HL-60 (cell line): ENCODE measurements around the gene JMJD7.

Source experiments
- DNase-seq, 2 experiments: peaks; one replicate each; pipeline ENCODE4 v3.0.0-alpha.2; 2010 to 2020; ENCODE audit warnings: low read depth in 1 of 2, low spot score in 1 of 2
- H3K27ac ChIP-seq: fragments of 250-450 bp; sonication (Bioruptor Pico); replicated peaks from 2 replicates; pipeline ENCODE4 v1.5.1; 2020; ENCODE audit warnings: mild to moderate bottlenecking, moderate library complexity
- H3K27me3 ChIP-seq: fragments of 250-450 bp; sonication (Bioruptor Pico); 2 replicates; pipeline ENCODE4 v1.5.1; 2021; ENCODE audit warnings: mild to moderate bottlenecking, moderate library complexity; ENCODE audit not compliant: insufficient read depth, poor library complexity, severe bottlenecking
- H3K4me3 ChIP-seq: replicated peaks from 2 replicates; pipeline ENCODE4 v1.5.1; 2011; ENCODE audit warnings: mild to moderate bottlenecking, control low read depth, low read length; ENCODE audit not compliant: insufficient read depth
- GABPA ChIP-seq: IDR thresholded peaks from 2 replicates; pipeline ENCODE4 v1.6.1; 2012; ENCODE audit warnings: low read depth
- POLR2AphosphoS5 ChIP-seq: IDR thresholded peaks from 2 replicates; pipeline ENCODE4 v1.6.1; 2012; ENCODE audit warnings: low read depth
- SPI1 ChIP-seq: IDR thresholded peaks from 2 replicates; pipeline ENCODE4 v1.6.1; 2012; ENCODE audit warnings: low read depth, mild to moderate bottlenecking, borderline replicate concordance
- TF ChIP-seq, protein P1 (sequence below): IDR thresholded peaks from 2 replicates; pipeline ENCODE4 v1.6.1; 2012; ENCODE audit warnings: low read depth; ENCODE audit not compliant: insufficient replicate concordance
- TF ChIP-seq, protein P2 (sequence below): IDR thresholded peaks from one replicate; pipeline ENCODE4 v1.5.1; 2011; ENCODE audit warnings: low read length, control low read depth, inconsistent platforms; ENCODE audit not compliant: insufficient read depth

The JMJD7 gene

DNA sequence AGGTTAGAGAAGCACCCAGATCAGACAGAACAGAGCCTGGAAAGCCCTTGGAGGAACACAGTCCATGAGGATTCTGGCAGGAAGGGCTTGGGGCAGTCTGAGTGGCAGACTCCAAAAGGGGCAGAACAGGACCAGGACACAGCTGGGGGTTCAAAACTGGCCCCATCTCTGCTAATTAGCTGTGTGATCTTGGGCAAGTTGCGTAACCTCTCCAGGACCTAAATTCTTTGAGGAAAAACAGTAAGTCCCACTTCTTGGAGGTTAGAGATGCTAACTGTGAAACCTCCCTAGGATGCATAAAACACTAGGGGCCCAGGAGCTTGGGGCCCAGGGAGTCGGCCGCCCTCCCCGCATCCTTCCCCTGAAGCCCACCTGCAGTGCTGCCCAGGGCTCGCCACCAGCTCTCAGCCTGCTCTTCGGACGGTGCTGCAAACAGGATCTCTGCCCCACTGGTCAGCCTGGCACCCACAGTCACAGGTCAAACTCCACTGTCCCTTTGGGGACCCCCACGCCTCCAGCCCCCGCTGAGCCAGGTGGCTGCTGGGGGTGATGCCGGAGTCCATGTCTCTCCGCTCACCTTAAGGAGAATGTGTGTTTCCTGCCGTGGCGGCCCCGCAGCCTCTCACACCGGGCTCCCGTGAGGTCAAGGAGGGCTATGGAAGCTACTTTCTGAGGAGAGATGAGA is 22.7 kb downstream of the JMJD7 start:
- Histone ChIP-seq H3K4me3 (no peak overlapping the region), H3K27me3 (no peaks in the 10 kb centered on the region), H3K27ac (no peak overlapping the region)
- no peak for DNase-seq
- TF ChIP-seq SPI1 (no peak), GABPA (no peak), POLR2AphosphoS5 (no peak)
- TF ChIP-seq, protein P1, sequence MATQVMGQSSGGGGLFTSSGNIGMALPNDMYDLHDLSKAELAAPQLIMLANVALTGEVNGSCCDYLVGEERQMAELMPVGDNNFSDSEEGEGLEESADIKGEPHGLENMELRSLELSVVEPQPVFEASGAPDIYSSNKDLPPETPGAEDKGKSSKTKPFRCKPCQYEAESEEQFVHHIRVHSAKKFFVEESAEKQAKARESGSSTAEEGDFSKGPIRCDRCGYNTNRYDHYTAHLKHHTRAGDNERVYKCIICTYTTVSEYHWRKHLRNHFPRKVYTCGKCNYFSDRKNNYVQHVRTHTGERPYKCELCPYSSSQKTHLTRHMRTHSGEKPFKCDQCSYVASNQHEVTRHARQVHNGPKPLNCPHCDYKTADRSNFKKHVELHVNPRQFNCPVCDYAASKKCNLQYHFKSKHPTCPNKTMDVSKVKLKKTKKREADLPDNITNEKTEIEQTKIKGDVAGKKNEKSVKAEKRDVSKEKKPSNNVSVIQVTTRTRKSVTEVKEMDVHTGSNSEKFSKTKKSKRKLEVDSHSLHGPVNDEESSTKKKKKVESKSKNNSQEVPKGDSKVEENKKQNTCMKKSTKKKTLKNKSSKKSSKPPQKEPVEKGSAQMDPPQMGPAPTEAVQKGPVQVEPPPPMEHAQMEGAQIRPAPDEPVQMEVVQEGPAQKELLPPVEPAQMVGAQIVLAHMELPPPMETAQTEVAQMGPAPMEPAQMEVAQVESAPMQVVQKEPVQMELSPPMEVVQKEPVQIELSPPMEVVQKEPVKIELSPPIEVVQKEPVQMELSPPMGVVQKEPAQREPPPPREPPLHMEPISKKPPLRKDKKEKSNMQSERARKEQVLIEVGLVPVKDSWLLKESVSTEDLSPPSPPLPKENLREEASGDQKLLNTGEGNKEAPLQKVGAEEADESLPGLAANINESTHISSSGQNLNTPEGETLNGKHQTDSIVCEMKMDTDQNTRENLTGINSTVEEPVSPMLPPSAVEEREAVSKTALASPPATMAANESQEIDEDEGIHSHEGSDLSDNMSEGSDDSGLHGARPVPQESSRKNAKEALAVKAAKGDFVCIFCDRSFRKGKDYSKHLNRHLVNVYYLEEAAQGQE: no peak
- TF ChIP-seq, protein P2, sequence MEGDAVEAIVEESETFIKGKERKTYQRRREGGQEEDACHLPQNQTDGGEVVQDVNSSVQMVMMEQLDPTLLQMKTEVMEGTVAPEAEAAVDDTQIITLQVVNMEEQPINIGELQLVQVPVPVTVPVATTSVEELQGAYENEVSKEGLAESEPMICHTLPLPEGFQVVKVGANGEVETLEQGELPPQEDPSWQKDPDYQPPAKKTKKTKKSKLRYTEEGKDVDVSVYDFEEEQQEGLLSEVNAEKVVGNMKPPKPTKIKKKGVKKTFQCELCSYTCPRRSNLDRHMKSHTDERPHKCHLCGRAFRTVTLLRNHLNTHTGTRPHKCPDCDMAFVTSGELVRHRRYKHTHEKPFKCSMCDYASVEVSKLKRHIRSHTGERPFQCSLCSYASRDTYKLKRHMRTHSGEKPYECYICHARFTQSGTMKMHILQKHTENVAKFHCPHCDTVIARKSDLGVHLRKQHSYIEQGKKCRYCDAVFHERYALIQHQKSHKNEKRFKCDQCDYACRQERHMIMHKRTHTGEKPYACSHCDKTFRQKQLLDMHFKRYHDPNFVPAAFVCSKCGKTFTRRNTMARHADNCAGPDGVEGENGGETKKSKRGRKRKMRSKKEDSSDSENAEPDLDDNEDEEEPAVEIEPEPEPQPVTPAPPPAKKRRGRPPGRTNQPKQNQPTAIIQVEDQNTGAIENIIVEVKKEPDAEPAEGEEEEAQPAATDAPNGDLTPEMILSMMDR: no peak

DNA sequence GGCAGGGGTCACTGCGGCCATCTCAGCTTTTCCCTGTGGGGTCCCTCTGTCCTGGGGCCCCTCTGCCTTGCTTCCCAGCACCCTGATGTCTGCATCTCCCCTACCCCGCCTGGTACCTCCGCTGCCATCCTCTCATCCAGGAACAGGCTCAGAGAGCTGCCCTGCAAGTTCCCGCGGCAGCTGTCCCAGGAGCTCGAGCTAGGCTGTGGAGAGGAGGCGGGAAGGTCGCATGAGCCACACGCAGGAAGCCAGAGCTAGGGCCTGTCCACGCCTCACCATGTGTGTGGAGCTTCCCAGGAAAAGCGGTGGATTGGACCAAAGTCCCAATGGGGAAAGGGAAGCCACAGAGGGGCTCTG is 23.3 kb downstream of the JMJD7 start:
- Histone ChIP-seq H3K4me3 (no peak overlapping the region), H3K27ac (no peak overlapping the region), H3K27me3 (no peaks in the 10 kb centered on the region)
- TF ChIP-seq SPI1: no peak
- DNase-seq: no peak

DNA sequence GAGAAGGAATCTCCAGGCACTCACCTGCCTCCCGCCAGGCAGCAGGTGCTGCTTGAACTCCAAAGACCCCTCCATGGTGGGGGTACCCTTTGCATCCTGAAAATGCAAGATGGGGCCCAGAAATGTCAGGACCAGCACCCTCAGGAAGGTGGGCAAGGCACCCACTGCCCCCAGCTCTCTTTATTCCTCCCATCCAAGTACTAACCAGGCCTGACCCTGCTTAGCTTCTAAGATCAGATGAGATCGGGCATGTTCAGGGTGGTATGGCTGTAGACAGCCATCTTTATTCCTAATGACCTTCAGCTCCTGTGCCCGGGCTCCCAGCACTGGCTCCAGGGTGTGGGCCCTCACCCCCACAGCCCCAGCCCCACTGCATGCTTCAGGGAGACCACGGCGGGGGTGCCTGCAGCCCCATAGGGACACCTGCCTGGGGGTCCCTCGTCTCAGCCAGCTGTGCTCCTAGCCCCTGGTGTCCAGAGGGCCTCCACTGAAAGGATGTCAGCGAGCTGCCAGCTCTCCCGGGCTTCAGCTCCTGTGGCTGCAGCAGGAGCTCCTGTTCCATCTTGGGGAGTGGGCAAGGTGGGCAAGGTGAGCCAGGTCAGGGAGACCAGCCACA is 24.0 kb downstream of the JMJD7 start:
- Histone ChIP-seq H3K27ac (no peak overlapping the region), H3K27me3 (no peaks in the 10 kb centered on the region), H3K4me3 (no peak overlapping the region)
- no peak for TF ChIP-seq POLR2AphosphoS5
- TF ChIP-seq, protein P1: no peak
- no peak for TF ChIP-seq GABPA
- no peak for TF ChIP-seq SPI1
- TF ChIP-seq, protein P2: no peak
- DNase-seq: no peak

DNA sequence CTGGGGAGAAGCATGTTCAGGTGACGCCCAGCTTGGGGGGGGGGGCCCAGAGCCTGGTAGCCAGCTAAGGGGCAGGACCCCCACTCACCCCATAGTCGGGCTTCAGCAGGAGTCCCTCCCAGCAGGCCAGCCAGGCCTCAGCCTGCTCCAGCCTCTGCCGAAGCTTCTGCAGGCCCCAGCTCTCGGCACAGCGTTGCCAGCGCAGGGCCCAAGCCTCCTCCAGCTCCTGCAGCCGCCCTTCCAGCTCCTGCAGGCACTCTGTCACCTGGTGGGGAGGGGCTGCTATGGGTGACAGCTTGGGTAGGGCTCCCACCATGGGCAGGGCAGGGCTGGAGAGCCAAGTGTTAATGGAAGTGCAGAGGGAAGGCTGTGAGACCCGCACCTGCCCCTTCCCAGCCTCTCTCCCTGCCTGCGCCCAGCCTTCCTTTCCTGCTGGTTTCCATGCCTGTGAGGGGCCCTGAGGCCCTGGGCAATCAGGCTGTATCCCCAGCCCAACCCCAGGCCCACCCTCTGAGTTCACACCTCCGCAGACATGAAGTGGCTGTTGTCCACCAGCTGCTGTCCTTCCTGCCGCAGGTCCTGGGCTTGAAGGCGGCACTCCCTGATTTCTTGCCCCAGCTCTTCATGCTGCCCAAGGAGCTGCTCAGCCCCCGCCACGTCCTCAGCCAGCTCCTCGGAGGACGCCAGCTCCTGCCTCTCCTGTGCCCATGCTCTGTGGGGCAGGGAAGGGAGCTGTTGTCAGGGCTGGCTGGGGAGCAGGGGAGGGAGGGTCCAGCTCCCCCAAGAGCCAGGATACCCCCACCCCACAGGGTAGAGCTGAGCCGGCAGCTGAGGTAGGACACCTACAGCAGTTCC is 25.1 kb downstream of the JMJD7 start:
- no peak for DNase-seq
- H3K27ac ChIP-seq: no peak overlapping the region
- TF ChIP-seq, protein P1: no peak
- TF ChIP-seq SPI1: no peak
- no peak for TF ChIP-seq POLR2AphosphoS5
- TF ChIP-seq GABPA: no peak
- TF ChIP-seq, protein P2: no peak
- H3K4me3 ChIP-seq: no peak overlapping the region
- H3K27me3 ChIP-seq: no peaks in the 10 kb centered on the region
